SK-N-SH (cell line): Measurements from ENCODE around the gene SH2D3A. TPM values are rescaled to one million over a fixed set of nuclear protein-coding genes. Genes with fewer than 3 reads are reported as not detected.

ENCODE experiments used
- CTCF ChIA-PET: fragments of 300-600, 350-600 bp; formaldehyde crosslinking; extraction: SDS; loops from one replicate; lab custom pipeline; 2021; lab: Yijun Ruan, JAX
- POLR2A ChIA-PET: fragments of 350-600 bp; sonication (Branson Sonifier 250); formaldehyde crosslinking; extraction: SDS; loops from one replicate; lab custom pipeline; 2020; ENCODE audit warnings: antibody characterized with exemption, inconsistent platforms; lab: Yijun Ruan, JAX
- DNase-seq: peaks from one replicate; pipeline ENCODE4 v3.0.0; 2012
- H2AFZ ChIP-seq: fragments of 200-600 bp; sonication (generic); 2 replicates; pipeline ENCODE4 v1.8.1; 2016; ENCODE audit warnings: antibody characterized with exemption, mild to moderate bottlenecking, low read depth
- H3F3A ChIP-seq: fragments of 200-600 bp; sonication (generic); replicated peaks from 2 replicates; pipeline ENCODE3; 2016; ENCODE audit warnings: antibody characterized with exemption, mild to moderate bottlenecking; ENCODE audit not compliant: insufficient read depth
- H3K27ac ChIP-seq, 2 experiments: fragments of 200-500 bp in 1 of 2; fragments of 200-600 bp in 1 of 2; sonication (Bioruptor generic) in 1 of 2; sonication (generic), shearing (Covaris generic) in 1 of 2; 2 replicates each; pipeline versions ENCODE4 v1.5.1 to v1.6.1; 2014 to 2016; ENCODE audit warnings: low read depth in 2 of 2, inconsistent platforms in 1 of 2, low read length in 1 of 2, mild to moderate bottlenecking in 1 of 2, mixed read lengths in 1 of 2
- H3K27me3 ChIP-seq: fragments of 200-600 bp; sonication (generic), shearing (Covaris generic); 2 replicates; pipeline ENCODE4 v1.6.1; 2016; ENCODE audit warnings: mixed run types; ENCODE audit not compliant: insufficient read depth
- H3K36me3 ChIP-seq, 2 experiments: fragments of 200-500 bp in 1 of 2; fragments of 200-600 bp in 1 of 2; sonication (Bioruptor generic) in 1 of 2; sonication (generic) in 1 of 2; replicated peaks in 1 of 2; 2 replicates each; pipeline versions ENCODE3 to v1.5.1; 2014 to 2016; ENCODE audit warnings: low read length in 1 of 2, mild to moderate bottlenecking in 1 of 2; ENCODE audit not compliant: insufficient read depth in 2 of 2, control insufficient read depth in 1 of 2
- H3K4me1 ChIP-seq, 2 experiments: fragments of 200-500 bp in 1 of 2; fragments of 200-600 bp in 1 of 2; sonication (Bioruptor generic) in 1 of 2; sonication (generic), shearing (Covaris generic) in 1 of 2; 2 replicates each; pipeline versions ENCODE4 v1.5.1 to v1.6.1; 2014 to 2016; ENCODE audit warnings: low read depth in 1 of 2, low read length in 1 of 2, mixed run types in 1 of 2; ENCODE audit not compliant: insufficient read depth in 2 of 2, control insufficient read depth in 1 of 2
- H3K4me2 ChIP-seq: fragments of 200-600 bp; sonication (generic), shearing (Covaris generic); 2 replicates; pipeline ENCODE4 v1.6.1; 2017; ENCODE audit warnings: mixed run types
- H3K4me3 ChIP-seq, 2 experiments: fragments of 200-500 bp in 1 of 2; fragments of 200-600 bp in 1 of 2; sonication (Bioruptor generic) in 1 of 2; sonication (generic), shearing (Covaris generic) in 1 of 2; 2 replicates each; pipeline versions ENCODE4 v1.5.1 to v1.8.1; 2014 to 2016; ENCODE audit warnings: low read depth in 2 of 2, inconsistent platforms in 1 of 2, low read length in 1 of 2, mild to moderate bottlenecking in 1 of 2, mixed read lengths in 1 of 2, moderate library complexity in 1 of 2
- H3K79me2 ChIP-seq: fragments of 200-600 bp; sonication (generic); 2 replicates; pipeline ENCODE4 v1.8.1; 2017; ENCODE audit warnings: mild to moderate bottlenecking; ENCODE audit not compliant: insufficient read depth
- H3K9ac ChIP-seq: fragments of 200-600 bp; sonication (generic); 2 replicates; pipeline ENCODE4 v1.6.1; 2017; ENCODE audit warnings: mixed run types
- H3K9me2 ChIP-seq: fragments of 200-600 bp; sonication (generic); 2 replicates; pipeline ENCODE4 v1.6.1; 2017; ENCODE audit warnings: mixed run types
- H3K9me3 ChIP-seq: fragments of 200-600 bp; sonication (generic); 2 replicates; pipeline ENCODE4 v1.6.1; 2017; ENCODE audit warnings: mixed run types, mild to moderate bottlenecking, moderate library complexity
- H4K20me1 ChIP-seq: fragments of 200-600 bp; sonication (generic); 2 replicates; pipeline ENCODE4 v1.6.1; 2017; ENCODE audit warnings: mild to moderate bottlenecking, mixed run types; ENCODE audit not compliant: insufficient read depth
- EZH2phosphoT487 ChIP-seq: fragments of 200-600 bp; sonication (generic); IDR thresholded peaks from 2 replicates; pipeline ENCODE4 v1.6.1; 2017; ENCODE audit warnings: low read depth, mixed run types, mild to moderate bottlenecking, antibody characterized with exemption, moderate library complexity, borderline replicate concordance
- FOXJ3 ChIP-seq: sonication (generic); formaldehyde crosslinking; IDR thresholded peaks from 2 replicates; pipeline ENCODE4 v1.5.1; 2020; ENCODE audit warnings: mild to moderate bottlenecking, missing genetic modification reagents
- GABPA ChIP-seq: IDR thresholded peaks from 2 replicates; pipeline ENCODE4 v1.4.0; 2012; ENCODE audit warnings: low read depth, mild to moderate bottlenecking
- GATA2 ChIP-seq: sonication (generic); formaldehyde crosslinking; IDR thresholded peaks from 2 replicates; pipeline ENCODE4 v1.5.0; 2020; ENCODE audit warnings: mild to moderate bottlenecking, missing genetic modification reagents
- IRF3 ChIP-seq: fragments of 150-350 bp; IDR thresholded peaks from 2 replicates; pipeline ENCODE4 v1.6.1; 2016; ENCODE audit warnings: mild to moderate bottlenecking, low read depth, low read length
- MAX ChIP-seq: IDR thresholded peaks from 2 replicates; pipeline ENCODE4 v1.4.0; 2012; ENCODE audit warnings: low read depth
- RAD21 ChIP-seq: IDR thresholded peaks from 2 replicates; pipeline ENCODE4 v1.6.1; 2012; ENCODE audit warnings: mild to moderate bottlenecking, low read length
- RXRA ChIP-seq: IDR thresholded peaks from 2 replicates; pipeline ENCODE4 v1.4.0; 2012; ENCODE audit warnings: low read depth, mild to moderate bottlenecking, borderline replicate concordance
- USF1 ChIP-seq: IDR thresholded peaks from 2 replicates; pipeline ENCODE4 v1.4.0; 2012; ENCODE audit warnings: low read depth, borderline replicate concordance
- YY1 ChIP-seq: IDR thresholded peaks from 2 replicates; pipeline ENCODE4 v1.4.0; 2012; ENCODE audit warnings: low read depth, mild to moderate bottlenecking
- ZBTB33 ChIP-seq: IDR thresholded peaks from 2 replicates; pipeline ENCODE4 v1.4.0; 2012; ENCODE audit warnings: low read depth, borderline replicate concordance
- WGBS: methylation state at CpG from one replicate; pipeline ENCODE4 v1.1.6; 2017; ENCODE audit warnings: low lambda C conversion rate; 5-methylcytosine and 5-hydroxymethylcytosine counted together
- polyA plus RNA-seq, 3 experiments: library from polyadenylated mRNA; depleted of rRNA; stranded (reverse); fragments of >200 nt; gene quantifications; 2 replicates each; pipeline ENCODE4 v1.2.3, GENCODE V29; 2012

The SH2D3A gene
- polyA plus RNA-seq, 1 of the 3 experiments (the other 2 are of a cell fraction) = 0.35 TPM

- Histone ChIP-seq H3F3A (no peaks in the 10 kb centered on the region), H2AFZ (no peak overlapping the region), H3K9me2 (no peaks in the 10 kb centered on the region), H3K4me3 (no peak overlapping the region), H3K9me3 (no peaks in the 10 kb centered on the region), H3K9ac (no peak overlapping the region), H3K4me1 (no peaks in the 10 kb centered on the region), H3K27ac (no peak overlapping the region), H3K4me2 (no peak overlapping the region), H3K36me3 (no peaks in the 10 kb centered on the region), H4K20me1 (no peaks in the 10 kb centered on the region), H3K79me2 (no peaks in the 10 kb centered on the region), H3K27me3 (peaks cover 22% of the 10 kb centered on the region; the same call in 1 of the 2 replicates)
- DNase-seq = no peak
- no peak for TF ChIP-seq FOXJ3
- TF ChIP-seq RXRA = no peak
- no peak for TF ChIP-seq MAX
- TF ChIP-seq IRF3 = no peak
- TF ChIP-seq YY1 = no peak
- no peak for TF ChIP-seq ZBTB33
- no peak for TF ChIP-seq USF1
- TF ChIP-seq RAD21 = no peak
- CTCF ChIA-PET = interaction anchor here (0.7 kb wide), 1 partner anchor 133 kb away, joined by 3 read pairs; no protein-coding TSS in a partner anchor
- 3% methylated on average over 4 of the region's 4 CpGs for WGBS
- POLR2A ChIA-PET = no interaction called here
Measured at GRCh38 chr19:6809262-6809661, 42.0 kb upstream of the SH2D3A start.

- Histone ChIP-seq H3F3A (no peaks in the 10 kb centered on the region), H3K4me3 (no peak overlapping the region), H4K20me1 (no peaks in the 10 kb centered on the region), H3K9ac (no peak overlapping the region), H3K27ac (no peak overlapping the region), H2AFZ (no peak overlapping the region), H3K79me2 (no peaks in the 10 kb centered on the region), H3K27me3 (peaks cover 28% of the 10 kb centered on the region; the same call in 1 of the 2 replicates), H3K9me3 (no peaks in the 10 kb centered on the region), H3K4me2 (no peak overlapping the region), H3K4me1 (no peaks in the 10 kb centered on the region), H3K9me2 (no peaks in the 10 kb centered on the region), H3K36me3 (no peaks in the 10 kb centered on the region)
- ChIA-PET CTCF (no interaction called here), POLR2A (no interaction called here)
- WGBS = 81% methylated on average over 1 of the region's 1 CpG
- DNase-seq = no peak
- TF ChIP-seq GABPA (no peak), EZH2phosphoT487 (no peak), GATA2 (CRISPR knock-in tag) (no peak)
Measured at GRCh38 chr19:6808494-6808893, 41.3 kb upstream of the SH2D3A start.
